ENCODE measurements around the gene SERHL2.

- TF ChIP-seq CTCF (optimal IDR thresholded peaks at IDR 0.05 in 1 of 3, IDR thresholded peaks at IDR 0.05 in 1 of 3, conservative IDR thresholded peaks at IDR 0.05 in 1 of 3; ENCODE audit: extremely low read depth in 1 of 3, insufficient read depth in 2 of 3, low read length in 3 of 3) (no peak), EZH2 (IDR thresholded peaks at IDR 0.05; ENCODE audit: low read length) (no peak)
These were observed 31.2 kb upstream of the SERHL2 start for GRCh38 chr22:42522546-42522945.

Measured in keratinocyte (primary cell).